GM18868 (cell line): ENCODE data around the gene ZNF615.
"Not testable (repeated sequence)": the region's sequence is repeated elsewhere in the genome, so short reads cannot be mapped to it uniquely, and the experiment has no call there.

ENCODE experiments used
- ATAC-seq: cut with Tn5 transposase; IDR thresholded peaks from one replicate; pipeline ENCODE4 v1.9.1; 2021; ENCODE audit warnings: mild to moderate bottlenecking, moderate library complexity; ENCODE audit not compliant: unreplicated experiment

Gene ZNF615

GRCh38 chr19:51980926-51981325, 27.1 kb downstream of the ZNF615 start:
- ATAC-seq, result not testable (repeated sequence)

GRCh38 chr19:51980116-51980736, 27.8 kb downstream of the ZNF615 start:
- no peak for ATAC-seq

- ATAC-seq, result no peak
These were observed 29.1 kb downstream of the ZNF615 start for GRCh38 chr19:51978882-51979281.

- ATAC-seq, result no peak
These were observed 30.7 kb downstream of the ZNF615 start for GRCh38 chr19:51977346-51977745.

DNA sequence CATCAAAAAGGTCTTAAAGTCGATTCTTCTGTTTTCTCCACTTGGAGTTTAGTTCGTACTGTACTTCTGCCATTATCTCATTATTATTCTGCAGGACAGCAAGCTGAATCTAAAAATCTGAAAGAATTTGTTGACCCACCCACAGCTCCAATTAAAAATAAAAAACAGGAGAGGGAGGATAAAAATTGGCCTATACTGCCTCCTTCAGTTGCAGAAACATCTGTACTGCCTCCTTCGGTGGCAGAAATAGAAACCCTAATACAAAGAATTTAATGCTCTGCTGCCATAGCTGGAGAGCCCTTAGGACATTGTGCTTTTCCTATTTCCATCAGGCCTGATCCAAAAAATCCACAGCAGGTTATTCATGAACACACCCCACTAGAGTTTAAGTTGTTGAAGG, 31.2 kb downstream of the ZNF615 start:
- ATAC-seq, result no peak

DNA sequence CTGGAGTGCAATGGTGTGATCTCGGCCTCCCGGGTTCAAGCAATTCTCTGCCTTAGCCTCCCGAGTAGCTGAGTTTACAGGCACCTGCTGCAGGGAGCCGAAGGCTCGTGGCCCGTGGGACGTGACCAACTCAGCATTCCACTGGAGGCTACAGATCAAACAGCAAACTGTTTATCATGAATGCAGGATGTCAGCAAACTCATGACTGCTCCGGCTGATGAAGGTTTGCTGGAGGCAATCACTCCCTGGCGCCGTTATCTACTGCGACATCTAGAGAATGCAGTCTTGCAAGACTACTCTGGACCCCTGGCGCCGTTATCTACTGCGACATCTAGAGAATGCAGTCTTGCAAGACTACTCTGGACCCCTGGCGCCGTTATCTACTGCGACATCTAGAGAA, 32.2 kb downstream of the ZNF615 start:
- ATAC-seq, result not testable (repeated sequence)

- no peak for ATAC-seq
These were observed 36.4 kb downstream of the ZNF615 start for GRCh38 chr19:51971624-51972023.

DNA sequence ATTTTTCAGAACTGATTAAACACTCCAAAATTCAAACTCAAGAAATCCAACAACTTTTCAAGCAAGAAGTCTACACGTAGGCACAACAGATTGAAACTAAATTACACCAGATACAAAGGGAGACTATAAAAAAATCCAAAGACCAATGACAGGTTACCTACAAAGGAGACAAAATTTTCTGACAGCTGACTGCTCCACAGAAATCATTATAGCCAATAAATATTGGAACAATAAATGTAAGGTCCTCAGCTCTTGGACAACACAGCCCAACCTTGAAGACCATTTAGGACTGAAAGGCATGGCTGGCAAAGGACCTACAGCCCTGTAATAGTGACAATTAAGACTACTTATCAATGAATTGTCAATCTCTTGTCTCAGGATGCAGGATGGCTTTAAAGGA, 37.3 kb downstream of the ZNF615 start:
- ATAC-seq, result no peak

DNA sequence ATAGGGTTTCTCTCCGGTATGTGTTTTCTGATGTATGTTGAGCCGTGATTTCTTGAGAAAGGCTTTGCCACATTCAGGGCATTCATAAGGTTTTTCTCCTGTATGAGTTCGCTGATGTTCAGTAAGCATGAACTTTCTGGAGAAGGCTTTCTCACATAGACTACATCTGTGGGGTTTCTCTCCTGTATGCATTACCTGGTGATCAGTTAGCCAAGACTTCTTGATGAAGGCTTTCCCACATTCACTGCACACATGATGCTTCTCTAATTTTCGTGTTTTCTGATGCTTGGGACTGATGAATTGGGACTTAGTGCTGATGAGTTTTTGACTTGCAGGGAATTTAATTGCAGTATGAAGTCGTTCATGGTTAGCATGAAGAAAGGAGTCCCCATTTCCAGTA, 42.4 kb downstream of the ZNF615 start:
- no peak for ATAC-seq

- not testable (repeated sequence) for ATAC-seq
These were observed 47.3 kb downstream of the ZNF615 start for GRCh38 chr19:51960621-51961233.

DNA sequence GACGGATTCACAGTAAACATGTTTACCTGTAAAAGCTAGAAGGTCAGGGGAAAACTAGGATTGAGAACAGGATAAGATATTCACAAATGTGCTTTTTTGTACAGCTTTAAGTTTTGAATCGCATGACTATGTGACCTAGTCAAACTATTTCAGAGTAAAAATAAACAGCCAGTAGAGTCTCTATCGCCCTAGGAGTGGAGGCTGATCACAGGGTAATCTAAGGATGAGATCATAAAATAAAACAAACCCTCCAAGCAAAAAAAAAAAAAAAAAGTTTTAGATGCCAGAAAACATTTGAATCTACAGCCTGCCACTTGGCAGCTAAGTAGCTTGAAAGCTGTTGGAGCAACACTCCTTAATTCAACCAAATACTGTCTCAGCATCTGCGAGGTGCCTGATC, 48.2 kb downstream of the ZNF615 start:
- no peak for ATAC-seq

GRCh38 chr19:51957846-51958245, 50.2 kb downstream of the ZNF615 start:
- ATAC-seq, result not testable (repeated sequence)

DNA sequence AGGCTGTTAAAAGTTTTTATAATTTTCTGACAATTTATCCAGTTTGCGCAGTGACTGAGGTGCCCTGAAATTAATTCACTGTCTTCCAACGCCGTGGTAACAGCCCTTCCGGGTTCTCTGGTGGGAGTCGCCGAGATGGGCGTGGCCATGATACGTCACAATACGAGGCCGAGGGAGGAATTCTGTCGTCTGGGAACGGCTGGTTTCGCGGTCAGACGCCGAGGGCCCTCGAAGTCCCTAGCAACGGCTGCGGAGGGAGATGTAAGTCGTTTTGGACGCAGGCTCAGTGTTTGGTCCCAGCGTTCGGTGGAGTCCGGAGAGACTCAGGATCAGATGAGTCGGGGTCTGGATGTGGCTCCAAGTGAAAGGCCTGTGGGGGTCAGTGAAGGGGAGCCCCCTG, 59.0 kb downstream of the ZNF615 start:
- ATAC-seq, result no peak

- ATAC-seq, result no peak
These were observed 61.4 kb downstream of the ZNF615 start for GRCh38 chr19:51946602-51947001.

- no peak for ATAC-seq
These were observed 63.0 kb downstream of the ZNF615 start for GRCh38 chr19:51944798-51945552.
